ENCODE data around the gene KCNH2. TPM values are rescaled to one million over a fixed set of nuclear protein-coding genes. Genes with fewer than 3 reads are reported as not detected.

Gene KCNH2
- total and polyA plus RNA-seq, 2 experiments from 2014 or later: 8.4 to 9.1 TPM

DNA sequence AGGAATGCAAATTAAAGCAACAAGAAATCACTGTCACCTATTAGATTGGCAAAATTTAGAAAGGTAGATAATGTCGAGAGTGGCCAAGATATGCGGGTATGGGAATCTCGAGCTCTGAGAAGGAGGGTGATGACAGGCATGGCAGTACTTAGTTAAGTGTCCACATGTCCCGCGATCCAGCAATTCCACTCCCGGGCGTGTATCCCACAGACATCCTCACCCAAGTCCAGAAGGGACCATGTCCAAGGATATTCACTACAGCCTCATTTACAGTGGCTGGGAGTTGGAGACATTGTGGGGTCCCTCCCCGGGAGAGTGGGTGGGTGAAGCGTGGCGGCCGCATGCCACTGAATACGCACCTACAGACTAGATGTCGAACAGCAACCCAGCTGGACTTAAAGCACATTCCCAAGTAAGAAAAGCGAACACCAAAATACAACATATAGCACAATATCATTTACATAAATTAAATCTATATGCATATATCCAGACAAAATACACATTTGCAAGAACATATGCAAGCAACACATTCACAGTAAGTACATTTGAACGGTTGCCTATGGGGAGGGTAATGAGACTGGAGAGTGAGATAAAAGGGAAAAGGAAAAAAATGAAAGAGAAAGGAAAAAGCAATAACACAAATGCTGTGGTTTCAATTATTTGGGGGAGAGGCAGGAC lies 9.9 kb downstream of the KCNH2 start:
- H3K27me3 ChIP-seq: peaks cover 9% of the 10 kb centered on the region
- DNase-seq (ENCODE audit: low spot score): no peak
- no peaks in the 10 kb centered on the region for H4K20me1 ChIP-seq (ENCODE audit: insufficient read depth, poor library complexity, severe bottlenecking)
- H3K4me2 ChIP-seq: no peak overlapping the region
- H3K79me2 ChIP-seq: no peaks in the 10 kb centered on the region
- H3K9me3 ChIP-seq (ENCODE audit: low read depth): no peaks in the 10 kb centered on the region
- TF ChIP-seq EZH2phosphoT487 (IDR thresholded peaks at IDR 0.05; ENCODE audit: low read depth, severe bottlenecking, unreplicated experiment) (no peak), EZH2 (IDR thresholded peaks at IDR 0.05; ENCODE audit: borderline replicate concordance) (no peak), CTCF (IDR thresholded peaks at IDR 0.05; ENCODE audit: poor library complexity) (no peak)
- no peak overlapping the region for H3K4me3 ChIP-seq
- 90% methylated on average over 15 of the region's 15 CpGs for WGBS (ENCODE audit: low lambda C conversion rate, missing lambda C conversion rate)
- no peak overlapping the region for H2AFZ ChIP-seq
- H3K36me3 ChIP-seq (replicated peaks; ENCODE audit: insufficient read depth, low read depth): no peaks in the 10 kb centered on the region
- no peaks in the 10 kb centered on the region for H3K9me2 ChIP-seq (replicated peaks; ENCODE audit: insufficient read depth)
- peaks cover 54% of the 10 kb centered on the region for H3K4me1 ChIP-seq (ENCODE audit: insufficient read depth)
- H3K27ac ChIP-seq: no peak overlapping the region

DNA sequence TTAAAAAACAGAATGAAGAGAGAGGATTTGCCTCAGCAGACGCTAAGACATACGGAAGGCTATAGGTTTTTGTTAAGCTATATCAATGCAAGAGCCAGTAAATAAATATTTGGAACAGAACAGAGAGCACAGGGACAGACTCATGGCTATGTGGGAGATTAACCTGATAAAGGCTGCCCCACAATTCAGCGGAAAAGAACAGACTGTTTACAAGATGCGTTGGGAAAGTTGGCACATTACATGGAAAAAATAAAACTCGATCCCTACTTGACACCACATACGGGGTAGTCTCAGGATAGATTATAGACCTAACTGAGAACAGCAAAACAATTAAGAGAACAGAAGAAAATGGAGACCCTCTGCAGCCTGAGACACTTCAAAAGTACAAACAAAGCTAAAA lies 10.8 kb downstream of the KCNH2 start:
- Histone ChIP-seq H3K79me2 (no peaks in the 10 kb centered on the region), H3K4me2 (no peak overlapping the region), H3K9me3 (ENCODE audit: low read depth) (no peaks in the 10 kb centered on the region), H3K4me1 (ENCODE audit: insufficient read depth) (peaks cover 57% of the 10 kb centered on the region), H3K27me3 (peaks cover 9% of the 10 kb centered on the region), H3K4me3 (no peak overlapping the region), H3K9me2 (replicated peaks; ENCODE audit: insufficient read depth) (no peaks in the 10 kb centered on the region), H3K36me3 (replicated peaks; ENCODE audit: insufficient read depth, low read depth) (no peaks in the 10 kb centered on the region), H2AFZ (no peak overlapping the region), H3K27ac (no peak overlapping the region), H4K20me1 (ENCODE audit: insufficient read depth, poor library complexity, severe bottlenecking) (no peaks in the 10 kb centered on the region)
- TF ChIP-seq CTCF (IDR thresholded peaks at IDR 0.05; ENCODE audit: poor library complexity): no peak
- TF ChIP-seq EZH2phosphoT487 (IDR thresholded peaks at IDR 0.05; ENCODE audit: low read depth, severe bottlenecking, unreplicated experiment): no peak
- no peak for TF ChIP-seq EZH2 (IDR thresholded peaks at IDR 0.05; ENCODE audit: borderline replicate concordance)
- WGBS (ENCODE audit: low lambda C conversion rate, missing lambda C conversion rate): 47% methylated on average over 6 of the region's 6 CpGs
- no peak for DNase-seq (ENCODE audit: low spot score)

DNA sequence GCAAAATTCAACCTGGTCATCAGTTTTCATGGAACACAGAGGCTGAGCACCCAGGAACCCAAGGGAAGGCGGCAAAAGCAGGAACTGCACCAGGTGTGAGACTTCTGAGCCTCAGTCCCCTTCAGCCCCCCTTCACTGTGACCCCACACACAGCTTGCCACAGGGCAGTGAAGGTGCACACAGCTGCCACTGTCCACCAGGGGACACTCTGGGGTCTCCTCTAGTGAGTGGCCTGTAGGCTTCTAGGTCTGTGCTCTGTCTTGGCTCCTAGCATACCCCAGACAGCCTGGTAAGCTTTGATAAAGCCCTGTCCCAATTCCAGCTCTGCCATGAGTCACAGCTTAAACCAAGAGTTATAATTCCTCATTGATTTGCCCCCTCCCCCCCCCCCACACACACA lies 12.1 kb downstream of the KCNH2 start:
- Histone ChIP-seq H3K27ac (no peak overlapping the region), H3K4me1 (ENCODE audit: insufficient read depth) (peaks cover 54% of the 10 kb centered on the region), H4K20me1 (ENCODE audit: insufficient read depth, poor library complexity, severe bottlenecking) (no peaks in the 10 kb centered on the region), H3K9me2 (replicated peaks; ENCODE audit: insufficient read depth) (no peaks in the 10 kb centered on the region), H3K36me3 (replicated peaks; ENCODE audit: insufficient read depth, low read depth) (no peaks in the 10 kb centered on the region), H2AFZ (no peak overlapping the region), H3K27me3 (peaks cover 9% of the 10 kb centered on the region), H3K4me3 (no peak overlapping the region), H3K79me2 (no peaks in the 10 kb centered on the region), H3K9me3 (ENCODE audit: low read depth) (no peaks in the 10 kb centered on the region), H3K4me2 (no peak overlapping the region)
- TF ChIP-seq EZH2phosphoT487 (IDR thresholded peaks at IDR 0.05; ENCODE audit: low read depth, severe bottlenecking, unreplicated experiment): no peak
- TF ChIP-seq EZH2 (IDR thresholded peaks at IDR 0.05; ENCODE audit: borderline replicate concordance): no peak
- peak; percentile 10 for TF ChIP-seq CTCF (IDR thresholded peaks at IDR 0.05; ENCODE audit: poor library complexity)
- WGBS (ENCODE audit: low lambda C conversion rate, missing lambda C conversion rate): 84% methylated on average over 1 of the region's 1 CpG
- DNase-seq (ENCODE audit: low spot score): no peak

All from hepatocyte (in vitro differentiated cells).